Measurements from ENCODE around the gene TNIK.

DNA sequence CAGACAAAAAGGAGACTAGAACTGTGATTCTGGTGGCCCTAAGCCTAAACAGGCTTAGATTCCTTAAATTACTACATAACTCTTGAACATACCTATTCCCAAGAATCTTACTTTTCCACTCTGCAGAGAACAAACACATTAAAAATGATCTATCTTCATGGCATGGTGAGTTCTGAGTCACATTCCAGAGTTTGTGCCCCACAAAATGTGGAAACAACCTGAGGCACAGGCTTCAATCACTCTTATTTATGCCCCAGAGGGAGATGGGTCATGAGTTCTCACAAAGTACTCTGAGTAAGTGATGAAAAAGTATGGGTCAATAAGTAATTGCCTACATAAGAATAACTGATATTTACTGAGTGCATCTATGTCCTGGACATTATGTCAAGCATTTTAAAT lies 296.1 kb downstream of the TNIK start:
- TF ChIP-seq, protein P1, sequence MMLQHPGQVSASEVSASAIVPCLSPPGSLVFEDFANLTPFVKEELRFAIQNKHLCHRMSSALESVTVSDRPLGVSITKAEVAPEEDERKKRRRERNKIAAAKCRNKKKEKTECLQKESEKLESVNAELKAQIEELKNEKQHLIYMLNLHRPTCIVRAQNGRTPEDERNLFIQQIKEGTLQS (IDR thresholded peaks at IDR 0.05) = no peak
- TF ChIP-seq, protein P2, sequence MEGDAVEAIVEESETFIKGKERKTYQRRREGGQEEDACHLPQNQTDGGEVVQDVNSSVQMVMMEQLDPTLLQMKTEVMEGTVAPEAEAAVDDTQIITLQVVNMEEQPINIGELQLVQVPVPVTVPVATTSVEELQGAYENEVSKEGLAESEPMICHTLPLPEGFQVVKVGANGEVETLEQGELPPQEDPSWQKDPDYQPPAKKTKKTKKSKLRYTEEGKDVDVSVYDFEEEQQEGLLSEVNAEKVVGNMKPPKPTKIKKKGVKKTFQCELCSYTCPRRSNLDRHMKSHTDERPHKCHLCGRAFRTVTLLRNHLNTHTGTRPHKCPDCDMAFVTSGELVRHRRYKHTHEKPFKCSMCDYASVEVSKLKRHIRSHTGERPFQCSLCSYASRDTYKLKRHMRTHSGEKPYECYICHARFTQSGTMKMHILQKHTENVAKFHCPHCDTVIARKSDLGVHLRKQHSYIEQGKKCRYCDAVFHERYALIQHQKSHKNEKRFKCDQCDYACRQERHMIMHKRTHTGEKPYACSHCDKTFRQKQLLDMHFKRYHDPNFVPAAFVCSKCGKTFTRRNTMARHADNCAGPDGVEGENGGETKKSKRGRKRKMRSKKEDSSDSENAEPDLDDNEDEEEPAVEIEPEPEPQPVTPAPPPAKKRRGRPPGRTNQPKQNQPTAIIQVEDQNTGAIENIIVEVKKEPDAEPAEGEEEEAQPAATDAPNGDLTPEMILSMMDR (IDR thresholded peaks at IDR 0.05; ENCODE audit: low read depth, low read length, missing input control) = no peak
- TF ChIP-seq GABPA (IDR thresholded peaks at IDR 0.05 in 1 of 2, conservative IDR thresholded peaks at IDR 0.05 in 1 of 2) = no peak
- TF ChIP-seq REST (IDR thresholded peaks at IDR 0.05) = no peak
- TF ChIP-seq MAX (IDR thresholded peaks at IDR 0.05) = no peak
- no peak for TF ChIP-seq HNF4A (conservative IDR thresholded peaks at IDR 0.05)
- TF ChIP-seq RAD21 (IDR thresholded peaks at IDR 0.05) = no peak
- TF ChIP-seq SP1 (IDR thresholded peaks at IDR 0.05) = no peak
- TF ChIP-seq YY1 (IDR thresholded peaks at IDR 0.05) = no peak
- no peak for TF ChIP-seq EGR1 (IDR thresholded peaks at IDR 0.05; ENCODE audit: low read depth in 2 of 2)
- TF ChIP-seq RXRA (IDR thresholded peaks at IDR 0.05) = no peak
- no peak for TF ChIP-seq TAF1 (conservative IDR thresholded peaks at IDR 0.05)
